ENCODE data around the gene PNMA6F. TPM values are rescaled to one million over a fixed set of nuclear protein-coding genes. Genes with fewer than 3 reads are reported as not detected.
"Not testable (repeated sequence)": the region's sequence is repeated elsewhere in the genome, so short reads cannot be mapped to it uniquely, and the experiment has no call there.

The PNMA6F gene
- total RNA-seq, 2 experiments from 2014 or later: not detected

- Mint-ChIP-seq H3K36me3 (no peaks in the 10 kb centered on the region), H3K27ac (no peak overlapping the region), H3K9me3 (ENCODE audit: low read depth) (no peaks in the 10 kb centered on the region), H3K4me3 (no peak overlapping the region), H3K4me1 (no peaks in the 10 kb centered on the region), H3K27me3 (peaks cover 34% of the 10 kb centered on the region)
- CTCF ChIA-PET: no interaction called here
- no peak for ATAC-seq
- no peak for DNase-seq
These were observed 16.4 kb downstream of the PNMA6F start for GRCh38 chrX:153304988-153305736.

DNA sequence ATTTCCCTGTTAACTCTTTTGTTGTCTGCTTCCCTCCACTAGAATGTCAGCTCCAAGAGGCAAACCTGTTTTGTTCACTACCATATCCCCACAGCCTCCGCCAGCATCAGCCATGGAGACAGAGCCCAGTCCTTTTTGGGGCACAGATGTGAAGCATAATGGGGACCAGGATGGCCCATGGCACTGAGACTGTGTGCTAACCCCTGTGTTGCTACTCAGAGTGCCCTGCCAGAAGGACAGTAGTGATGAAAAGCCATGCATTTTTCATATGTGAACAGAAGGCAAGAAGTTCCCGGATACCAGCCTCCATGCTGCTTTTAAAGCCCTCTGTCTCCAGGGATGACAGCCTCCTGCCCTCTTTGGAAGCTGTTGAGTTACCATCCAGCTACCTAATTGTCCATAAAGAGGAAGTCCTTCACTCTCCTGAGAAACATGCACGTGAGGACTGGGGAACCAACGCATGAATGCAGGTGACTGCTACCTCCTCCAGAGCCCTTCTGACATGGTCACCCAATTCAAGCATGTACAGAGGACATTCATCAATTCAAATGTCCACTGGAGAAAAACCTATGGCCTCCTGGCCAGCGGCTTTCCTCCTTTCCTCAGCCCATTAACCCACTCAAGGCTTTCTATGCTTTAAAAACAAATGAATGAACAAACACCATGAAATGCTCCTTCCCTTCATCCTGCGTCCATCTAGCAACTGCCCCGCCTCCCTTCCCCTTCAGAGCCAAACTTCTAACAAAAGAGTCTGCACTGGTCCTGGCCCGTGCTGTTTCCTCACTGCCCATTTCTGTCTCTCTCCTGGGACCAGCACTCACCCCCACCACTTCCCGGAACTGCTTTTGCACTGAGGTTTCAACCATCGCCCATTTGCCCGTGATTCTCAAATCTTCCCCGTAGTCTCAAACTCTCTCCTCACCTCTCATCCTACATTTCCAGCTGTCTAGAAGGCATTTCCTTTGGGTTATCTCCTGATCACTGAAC is 18.0 kb downstream of the PNMA6F start:
- Mint-ChIP-seq H3K4me3 (no peak overlapping the region), H3K4me1 (no peaks in the 10 kb centered on the region), H3K27me3 (peaks cover 37% of the 10 kb centered on the region), H3K9me3 (ENCODE audit: low read depth) (no peaks in the 10 kb centered on the region), H3K27ac (no peak overlapping the region), H3K36me3 (no peaks in the 10 kb centered on the region)
- DNase-seq: no peak
- CTCF ChIA-PET: no interaction called here
- no peak for ATAC-seq

- Mint-ChIP-seq H3K27ac (no peak overlapping the region), H3K27me3 (peaks cover 43% of the 10 kb centered on the region), H3K36me3 (no peaks in the 10 kb centered on the region), H3K9me3 (ENCODE audit: low read depth) (no peaks in the 10 kb centered on the region), H3K4me3 (no peak overlapping the region), H3K4me1 (no peaks in the 10 kb centered on the region)
- CTCF ChIA-PET: no interaction called here
- ATAC-seq (no peak), DNase-seq (no peak)
These were observed 18.8 kb downstream of the PNMA6F start for GRCh38 chrX:153302796-153303195.

DNA sequence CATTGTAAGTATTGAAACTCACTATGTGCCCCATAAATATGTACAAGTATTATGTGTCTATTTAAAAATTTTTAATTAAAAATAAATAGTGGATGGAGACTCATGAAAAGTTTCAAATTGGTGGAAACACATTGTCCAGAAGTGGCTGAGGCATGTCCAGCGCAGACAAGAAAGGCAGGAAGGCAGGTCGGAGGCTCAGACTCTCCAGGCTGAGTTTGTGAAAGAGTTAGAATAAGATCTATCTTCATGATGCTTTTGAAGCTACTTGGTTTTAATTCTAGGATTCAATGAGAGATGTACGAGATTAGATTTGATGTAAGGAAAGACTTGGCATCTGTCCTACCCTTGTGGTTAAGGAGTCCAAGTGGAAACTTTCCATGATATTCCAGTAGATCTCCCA is 19.8 kb downstream of the PNMA6F start:
- CTCF ChIA-PET: no interaction called here
- DNase-seq (no peak), ATAC-seq (no peak)
- Mint-ChIP-seq H3K4me1 (no peaks in the 10 kb centered on the region), H3K27me3 (peaks cover 43% of the 10 kb centered on the region), H3K27ac (no peak overlapping the region), H3K36me3 (no peaks in the 10 kb centered on the region), H3K4me3 (no peak overlapping the region), H3K9me3 (ENCODE audit: low read depth) (no peaks in the 10 kb centered on the region)

GRCh38 chrX:153299855-153300254 is 21.7 kb downstream of the PNMA6F start:
- no peaks in the 10 kb centered on the region for H3K9me3 Mint-ChIP-seq (ENCODE audit: low read depth)
- no peak for DNase-seq
- no peak overlapping the region for H3K27ac Mint-ChIP-seq
- H3K4me3 Mint-ChIP-seq: no peak overlapping the region
- peaks cover 42% of the 10 kb centered on the region for H3K27me3 Mint-ChIP-seq
- CTCF ChIA-PET: no interaction called here
- H3K4me1 Mint-ChIP-seq: no peaks in the 10 kb centered on the region
- ATAC-seq: no peak
- H3K36me3 Mint-ChIP-seq: no peaks in the 10 kb centered on the region

DNA sequence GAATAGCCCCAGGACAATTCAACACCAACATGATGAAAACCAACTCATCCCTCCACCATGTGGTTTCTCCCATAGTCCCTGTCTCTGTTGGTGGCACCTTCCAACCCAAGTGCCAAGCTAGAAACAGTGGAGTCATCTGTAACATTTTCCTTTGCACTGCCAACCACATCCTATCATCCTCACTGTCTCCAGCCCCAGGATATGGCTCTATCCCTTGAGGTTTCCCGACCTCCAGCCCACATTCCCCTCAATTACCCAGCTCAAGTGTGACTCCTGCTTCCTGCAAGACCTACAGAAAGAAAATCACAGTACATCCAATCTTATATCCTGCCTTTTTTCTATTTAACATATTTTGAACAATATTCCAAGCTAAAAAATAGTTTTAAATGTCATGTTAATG is 24.2 kb downstream of the PNMA6F start:
- no peak for ATAC-seq
- peaks cover 7% of the 10 kb centered on the region for H3K4me1 Mint-ChIP-seq
- CTCF ChIA-PET: interaction anchor here (1.0 kb wide), 1 partner anchor 371 kb away, joined by 3 read pairs; no protein-coding TSS in a partner anchor
- H3K9me3 Mint-ChIP-seq (ENCODE audit: low read depth): no peaks in the 10 kb centered on the region
- no peak overlapping the region for H3K4me3 Mint-ChIP-seq
- H3K36me3 Mint-ChIP-seq: no peaks in the 10 kb centered on the region
- no peak for DNase-seq
- peaks cover 23% of the 10 kb centered on the region for H3K27me3 Mint-ChIP-seq
- H3K27ac Mint-ChIP-seq: no peak overlapping the region

DNA sequence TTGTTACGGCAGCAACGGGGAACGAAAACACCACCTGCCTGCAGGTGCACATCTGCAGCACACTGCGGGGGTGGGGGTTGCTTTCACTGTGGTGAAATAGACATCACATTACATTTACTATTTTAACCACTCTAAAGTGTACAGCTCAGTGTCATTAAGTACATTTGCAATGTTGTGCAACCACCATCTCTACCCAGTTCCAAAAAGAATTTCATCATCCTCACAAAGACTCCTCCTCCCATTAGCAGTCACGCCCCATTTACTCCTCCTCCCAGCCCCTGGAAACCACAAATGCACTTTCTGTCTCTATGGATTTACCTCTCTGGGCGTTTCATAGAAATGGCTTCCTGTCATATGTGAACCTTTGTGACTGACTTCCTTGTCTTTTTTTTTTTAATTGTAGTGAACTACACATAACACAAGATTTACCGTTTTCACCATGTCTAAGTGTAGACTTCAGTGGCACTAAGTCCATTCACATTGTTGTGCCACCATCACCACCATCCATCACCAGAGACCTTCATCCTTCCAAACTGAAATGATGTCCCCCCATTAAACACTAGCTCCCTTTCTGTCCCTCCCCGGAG is 28.0 kb downstream of the PNMA6F start:
- CTCF ChIA-PET; H3K27me3 Mint-ChIP-seq; DNase-seq; H3K36me3 Mint-ChIP-seq; H3K4me1 Mint-ChIP-seq; H3K9me3 Mint-ChIP-seq (ENCODE audit: low read depth); H3K4me3 Mint-ChIP-seq; H3K27ac Mint-ChIP-seq; ATAC-seq: not testable (repeated sequence)

GRCh38 chrX:153288807-153289206 is 32.8 kb downstream of the PNMA6F start:
- not testable (repeated sequence) for H3K9me3 Mint-ChIP-seq (ENCODE audit: low read depth); H3K4me3 Mint-ChIP-seq

DNA sequence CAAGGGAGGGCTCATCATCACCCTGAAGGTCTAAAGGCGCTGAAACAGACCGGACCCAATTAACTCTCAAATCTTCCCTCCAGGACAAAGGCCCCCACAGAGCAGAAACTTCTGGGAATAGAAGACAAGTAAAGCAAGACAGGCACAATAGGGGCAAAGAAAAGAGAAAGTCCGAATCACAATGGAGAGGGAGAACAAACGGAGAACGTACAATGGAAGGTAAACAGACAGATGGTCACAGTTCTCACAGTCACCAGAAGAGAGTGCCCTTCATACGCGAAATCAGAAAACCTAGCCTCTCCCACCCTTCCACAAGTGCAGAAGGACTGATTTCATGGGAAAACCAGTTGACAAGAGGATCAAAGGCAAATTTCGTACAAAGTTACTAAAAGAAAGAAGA is 35.9 kb downstream of the PNMA6F start:
- H3K27me3 Mint-ChIP-seq; H3K9me3 Mint-ChIP-seq (ENCODE audit: low read depth); H3K36me3 Mint-ChIP-seq; ATAC-seq; DNase-seq; H3K4me1 Mint-ChIP-seq; CTCF ChIA-PET; H3K4me3 Mint-ChIP-seq; H3K27ac Mint-ChIP-seq: not testable (repeated sequence)

More at GRCh38 chrX:153288807-153289206, 32.8 kb downstream of the PNMA6F start:
- DNase-seq, H3K27ac Mint-ChIP-seq, H3K36me3 Mint-ChIP-seq, ATAC-seq, H3K27me3 Mint-ChIP-seq, CTCF ChIA-PET, H3K4me1 Mint-ChIP-seq: not testable (repeated sequence)

GRCh38 chrX:153283982-153284381 is 37.6 kb downstream of the PNMA6F start:
- H3K4me1 Mint-ChIP-seq; H3K36me3 Mint-ChIP-seq; H3K27me3 Mint-ChIP-seq; H3K9me3 Mint-ChIP-seq (ENCODE audit: low read depth); H3K27ac Mint-ChIP-seq; ATAC-seq; DNase-seq; CTCF ChIA-PET; H3K4me3 Mint-ChIP-seq: not testable (repeated sequence)

GRCh38 chrX:153281784-153282183 is 39.8 kb downstream of the PNMA6F start:
- H3K27me3 Mint-ChIP-seq, CTCF ChIA-PET, H3K4me1 Mint-ChIP-seq: not testable (repeated sequence)

GRCh38 chrX:153279304-153279703 is 42.3 kb downstream of the PNMA6F start:
- H3K4me3 Mint-ChIP-seq; H3K36me3 Mint-ChIP-seq; DNase-seq; CTCF ChIA-PET; H3K27me3 Mint-ChIP-seq; H3K27ac Mint-ChIP-seq; ATAC-seq; H3K9me3 Mint-ChIP-seq (ENCODE audit: low read depth); H3K4me1 Mint-ChIP-seq: not testable (repeated sequence)

More at GRCh38 chrX:153281784-153282183, 39.8 kb downstream of the PNMA6F start:
- not testable (repeated sequence) for H3K9me3 Mint-ChIP-seq (ENCODE audit: low read depth); ATAC-seq; H3K27ac Mint-ChIP-seq; H3K4me3 Mint-ChIP-seq; H3K36me3 Mint-ChIP-seq; DNase-seq

DNA sequence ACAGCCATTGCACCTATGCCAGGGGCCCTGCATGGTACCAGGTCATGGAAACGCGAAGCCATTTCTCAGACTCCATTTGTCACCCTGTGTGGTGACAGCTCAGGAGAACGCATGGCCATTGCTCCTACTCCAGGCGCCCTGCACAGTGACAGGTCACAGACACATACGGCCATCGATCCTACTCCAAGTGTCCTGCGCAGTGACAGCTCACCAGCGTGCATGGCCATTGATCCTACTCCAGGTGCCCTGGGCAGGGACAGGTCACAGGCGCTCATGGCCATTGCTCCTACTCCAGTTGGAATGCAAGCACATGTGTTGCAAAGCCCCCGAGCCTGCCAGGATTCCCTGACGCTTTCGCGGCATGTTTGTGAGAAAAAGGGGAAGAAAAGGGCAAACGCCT is 45.5 kb downstream of the PNMA6F start:
- H3K4me3 Mint-ChIP-seq; H3K27ac Mint-ChIP-seq; ATAC-seq; CTCF ChIA-PET; DNase-seq; H3K4me1 Mint-ChIP-seq; H3K27me3 Mint-ChIP-seq; H3K36me3 Mint-ChIP-seq; H3K9me3 Mint-ChIP-seq (ENCODE audit: low read depth): not testable (repeated sequence)

Data from activated CD8-positive, alpha-beta memory T cell treated with anti-CD3 and anti-CD28 coated beads, Interleukin-2, amount 10 ng/mL, durations not matched to agents 7 days and 5 days (primary cell).